ENCODE data around the gene ACOX3. TPM values are rescaled to one million over a fixed set of nuclear protein-coding genes. Genes with fewer than 3 reads are reported as not detected.
A peak's percentile ranks its signal among the peaks of the same experiment; 100 is the strongest.

The ACOX3 gene
- total RNA-seq, 1 donor from 2014 or later = 34.0 TPM

DNA sequence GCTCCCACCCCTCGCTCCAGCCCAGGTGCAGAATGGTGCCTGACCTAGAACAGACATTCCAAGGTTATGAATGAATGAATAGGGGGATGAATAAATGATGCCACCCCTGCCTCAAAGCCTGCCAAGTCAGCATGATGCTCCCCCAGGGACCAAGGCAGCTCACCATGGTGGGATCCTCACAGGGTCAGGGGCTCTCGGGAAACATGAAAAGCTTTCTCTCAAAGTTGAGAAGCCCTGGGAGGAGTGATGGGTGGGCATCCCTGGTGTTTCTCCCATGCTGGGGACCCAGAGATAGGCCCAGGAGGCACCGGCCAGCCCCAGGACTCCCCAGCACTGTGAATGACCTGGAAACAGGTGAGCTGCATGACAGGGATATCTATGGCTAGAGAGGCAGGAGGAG lies 112.1 kb downstream of the ACOX3 start:
- H3K36me3 Mint-ChIP-seq = no peaks in the 10 kb centered on the region
- no peaks in the 10 kb centered on the region for H3K4me1 Mint-ChIP-seq (ENCODE audit: unreplicated experiment)
- H3K9me3 Mint-ChIP-seq = no peaks in the 10 kb centered on the region
- no peak overlapping the region for H3K4me3 Mint-ChIP-seq
- no peak overlapping the region for H3K27ac Mint-ChIP-seq
- TF ChIP-seq CTCF (conservative IDR thresholded peaks at IDR 0.05) = no peak
- H3K27me3 Mint-ChIP-seq = no peaks in the 10 kb centered on the region
- DNase-seq (ENCODE audit: extremely low spot score, unreplicated experiment) = no peak

DNA sequence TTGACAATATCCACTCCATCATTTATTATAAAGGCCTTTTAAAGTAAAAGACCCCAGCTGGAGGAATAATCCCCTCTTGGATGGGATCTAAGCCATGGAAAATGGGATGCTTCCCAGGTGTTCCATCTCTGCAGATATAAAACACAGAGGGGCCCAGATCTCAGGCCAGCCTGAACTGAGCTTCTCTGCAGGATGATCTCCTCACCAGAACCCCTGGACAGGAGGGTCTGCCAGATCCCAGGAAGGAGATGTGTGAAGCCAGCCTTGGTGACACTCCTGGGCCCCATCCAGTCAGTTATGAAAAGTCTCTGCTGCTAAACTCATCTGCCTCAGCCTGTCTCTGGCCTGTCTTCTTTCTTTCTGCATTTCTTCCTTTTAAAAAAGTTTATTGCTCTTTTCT lies 114.3 kb downstream of the ACOX3 start:
- TF ChIP-seq CTCF (conservative IDR thresholded peaks at IDR 0.05) = no peak
- no peak overlapping the region for H3K27ac Mint-ChIP-seq
- H3K9me3 Mint-ChIP-seq = no peaks in the 10 kb centered on the region
- H3K4me3 Mint-ChIP-seq = no peak overlapping the region
- DNase-seq (ENCODE audit: extremely low spot score, unreplicated experiment) = no peak
- H3K27me3 Mint-ChIP-seq = no peaks in the 10 kb centered on the region
- H3K4me1 Mint-ChIP-seq (ENCODE audit: unreplicated experiment) = no peaks in the 10 kb centered on the region
- H3K36me3 Mint-ChIP-seq = no peaks in the 10 kb centered on the region

DNA sequence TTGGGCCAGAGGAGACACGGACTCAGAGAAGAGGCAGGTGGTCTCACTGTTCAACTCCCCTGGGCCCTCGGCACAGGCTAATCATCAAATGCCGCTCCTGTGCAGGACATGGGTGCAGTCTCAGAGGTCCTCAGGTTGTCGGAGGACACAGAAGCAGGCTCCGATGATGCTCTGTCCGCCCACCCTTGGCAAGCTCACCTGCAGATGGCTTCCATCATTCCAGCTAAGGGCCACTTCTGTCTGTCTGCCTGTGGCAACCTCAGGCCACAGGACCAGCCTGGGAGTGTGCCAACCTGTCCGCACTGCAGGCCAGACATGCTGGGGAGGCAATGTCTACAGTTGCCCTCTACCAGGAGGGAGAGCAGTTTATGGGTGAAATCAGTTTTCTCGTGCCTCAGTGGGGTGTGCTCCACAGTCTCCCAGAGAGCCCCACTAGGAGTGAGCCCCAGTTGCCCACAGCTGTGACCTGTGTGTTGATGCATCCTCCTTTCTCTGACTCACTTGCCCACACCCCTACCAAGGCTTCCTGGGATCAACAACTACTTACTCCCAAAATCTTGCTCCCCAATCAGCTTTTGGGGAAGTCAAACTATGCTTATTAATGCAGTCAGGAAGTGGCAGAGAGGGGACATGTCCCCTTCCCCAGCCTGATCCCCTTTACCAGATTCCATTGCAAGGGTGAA lies 115.1 kb downstream of the ACOX3 start:
- Mint-ChIP-seq H3K9me3 (no peaks in the 10 kb centered on the region), H3K27me3 (no peaks in the 10 kb centered on the region), H3K4me1 (ENCODE audit: unreplicated experiment) (no peaks in the 10 kb centered on the region), H3K36me3 (no peaks in the 10 kb centered on the region), H3K4me3 (no peak overlapping the region), H3K27ac (no peak overlapping the region)
- DNase-seq (ENCODE audit: extremely low spot score, unreplicated experiment) = no peak
- no peak for TF ChIP-seq CTCF (conservative IDR thresholded peaks at IDR 0.05)

- Mint-ChIP-seq H3K36me3 (no peaks in the 10 kb centered on the region), H3K4me1 (ENCODE audit: unreplicated experiment) (no peaks in the 10 kb centered on the region), H3K27me3 (no peaks in the 10 kb centered on the region), H3K27ac (no peak overlapping the region), H3K9me3 (no peaks in the 10 kb centered on the region), H3K4me3 (no peak overlapping the region)
- no peak for TF ChIP-seq CTCF (conservative IDR thresholded peaks at IDR 0.05)
- no peak for DNase-seq (ENCODE audit: extremely low spot score, unreplicated experiment)
These were observed 115.8 kb downstream of the ACOX3 start for GRCh38 chr4:8324640-8325239.

GRCh38 chr4:8323947-8324555 lies 116.5 kb downstream of the ACOX3 start:
- Mint-ChIP-seq H3K4me1 (ENCODE audit: unreplicated experiment) (no peaks in the 10 kb centered on the region), H3K27me3 (no peaks in the 10 kb centered on the region), H3K4me3 (no peak overlapping the region), H3K36me3 (no peaks in the 10 kb centered on the region), H3K9me3 (no peaks in the 10 kb centered on the region), H3K27ac (no peak overlapping the region)
- no peak for TF ChIP-seq CTCF (conservative IDR thresholded peaks at IDR 0.05)
- DNase-seq (ENCODE audit: extremely low spot score, unreplicated experiment) = peak; percentile 51
